ENCODE results near the gene KCND2.
A peak's percentile ranks its signal among the peaks of the same experiment; 100 is the strongest.

Gene KCND2

GRCh38 chr7:120442838-120443237 lies 169.9 kb downstream of the KCND2 start:
- TF ChIP-seq YY1 (IDR thresholded peaks at IDR 0.05; ENCODE audit: insufficient read depth, insufficient read length) (no peak), ZNF274 (IDR thresholded peaks at IDR 0.05; ENCODE audit: low read depth, low read length) (no peak), SUZ12 (IDR thresholded peaks at IDR 0.05; ENCODE audit: extremely low read depth, insufficient read depth, insufficient read length) (no peak)
- no peaks in the 10 kb centered on the region for H3K27me3 ChIP-seq (ENCODE audit: insufficient read depth, insufficient read length)
- H3K4me3 ChIP-seq (ENCODE audit: insufficient read length, low read depth), result no peak overlapping the region
- H3K36me3 ChIP-seq (ENCODE audit: insufficient read depth, insufficient read length, low read length), result no peaks in the 10 kb centered on the region
- H3K9me3 ChIP-seq (ENCODE audit: insufficient read depth, low read length), result no peaks in the 10 kb centered on the region
- DNase-seq (ENCODE audit: low read depth, low spot score), result no peak
- H3K9ac ChIP-seq (ENCODE audit: insufficient read length, low read depth), result no peak overlapping the region
- no peaks in the 10 kb centered on the region for H3K4me1 ChIP-seq (ENCODE audit: insufficient read depth, insufficient read length)

- H3K9me3 ChIP-seq (ENCODE audit: insufficient read depth, low read length), result no peaks in the 10 kb centered on the region
- no peak for DNase-seq (ENCODE audit: low read depth, low spot score)
- no peaks in the 10 kb centered on the region for H3K27me3 ChIP-seq (ENCODE audit: insufficient read depth, insufficient read length)
- H3K36me3 ChIP-seq (ENCODE audit: insufficient read depth, insufficient read length, low read length), result no peaks in the 10 kb centered on the region
- H3K4me1 ChIP-seq (ENCODE audit: insufficient read depth, insufficient read length), result no peaks in the 10 kb centered on the region
- no peak for TF ChIP-seq ZNF274 (IDR thresholded peaks at IDR 0.05; ENCODE audit: low read depth, low read length)
- TF ChIP-seq YY1 (IDR thresholded peaks at IDR 0.05; ENCODE audit: insufficient read depth, insufficient read length), result no peak
- TF ChIP-seq SUZ12 (IDR thresholded peaks at IDR 0.05; ENCODE audit: extremely low read depth, insufficient read depth, insufficient read length), result no peak
- H3K4me3 ChIP-seq (ENCODE audit: insufficient read length, low read depth), result no peak overlapping the region
- H3K9ac ChIP-seq (ENCODE audit: insufficient read length, low read depth), result no peak overlapping the region
Observed at GRCh38 chr7:120444650-120445049, 171.7 kb downstream of the KCND2 start.

- Histone ChIP-seq H3K27me3 (ENCODE audit: insufficient read depth, insufficient read length) (no peaks in the 10 kb centered on the region), H3K4me3 (ENCODE audit: insufficient read length, low read depth) (no peak overlapping the region)
- no peak for DNase-seq (ENCODE audit: low read depth, low spot score)
Observed at GRCh38 chr7:120445276-120445675, 172.3 kb downstream of the KCND2 start.

GRCh38 chr7:120452665-120453064 lies 179.7 kb downstream of the KCND2 start:
- TF ChIP-seq SUZ12 (IDR thresholded peaks at IDR 0.05; ENCODE audit: extremely low read depth, insufficient read depth, insufficient read length) (no peak), YY1 (IDR thresholded peaks at IDR 0.05; ENCODE audit: insufficient read depth, insufficient read length) (no peak)
- Histone ChIP-seq H3K9ac (ENCODE audit: insufficient read length, low read depth) (no peak overlapping the region), H3K9me3 (ENCODE audit: insufficient read depth, low read length) (peaks cover 39% of the 10 kb centered on the region), H3K4me1 (ENCODE audit: insufficient read depth, insufficient read length) (no peaks in the 10 kb centered on the region), H3K4me3 (ENCODE audit: insufficient read length, low read depth) (no peak overlapping the region), H3K36me3 (ENCODE audit: insufficient read depth, insufficient read length, low read length) (no peaks in the 10 kb centered on the region), H3K27me3 (ENCODE audit: insufficient read depth, insufficient read length) (no peaks in the 10 kb centered on the region)
- no peak for DNase-seq (ENCODE audit: low read depth, low spot score)

More at GRCh38 chr7:120445276-120445675, 172.3 kb downstream of the KCND2 start:
- no peaks in the 10 kb centered on the region for H3K4me1 ChIP-seq (ENCODE audit: insufficient read depth, insufficient read length)
- no peaks in the 10 kb centered on the region for H3K9me3 ChIP-seq (ENCODE audit: insufficient read depth, low read length)
- no peaks in the 10 kb centered on the region for H3K36me3 ChIP-seq (ENCODE audit: insufficient read depth, insufficient read length, low read length)
- no peak for TF ChIP-seq ZNF274 (IDR thresholded peaks at IDR 0.05; ENCODE audit: low read depth, low read length)
- H3K9ac ChIP-seq (ENCODE audit: insufficient read length, low read depth), result no peak overlapping the region

GRCh38 chr7:120456699-120457098 lies 183.7 kb downstream of the KCND2 start:
- no peak for TF ChIP-seq SUZ12 (IDR thresholded peaks at IDR 0.05; ENCODE audit: extremely low read depth, insufficient read depth, insufficient read length)
- no peak for TF ChIP-seq ZNF274 (IDR thresholded peaks at IDR 0.05; ENCODE audit: low read depth, low read length)
- no peak for TF ChIP-seq YY1 (IDR thresholded peaks at IDR 0.05; ENCODE audit: insufficient read depth, insufficient read length)
- Histone ChIP-seq H3K27me3 (ENCODE audit: insufficient read depth, insufficient read length) (no peaks in the 10 kb centered on the region), H3K4me3 (ENCODE audit: insufficient read length, low read depth) (no peak overlapping the region), H3K4me1 (ENCODE audit: insufficient read depth, insufficient read length) (no peaks in the 10 kb centered on the region), H3K9ac (ENCODE audit: insufficient read length, low read depth) (no peak overlapping the region), H3K36me3 (ENCODE audit: insufficient read depth, insufficient read length, low read length) (no peaks in the 10 kb centered on the region), H3K9me3 (ENCODE audit: insufficient read depth, low read length) (peaks cover 41% of the 10 kb centered on the region)
- DNase-seq (ENCODE audit: low read depth, low spot score), result no peak

- Histone ChIP-seq H3K9me3 (ENCODE audit: insufficient read depth, low read length) (peaks cover 19% of the 10 kb centered on the region), H3K36me3 (ENCODE audit: insufficient read depth, insufficient read length, low read length) (no peaks in the 10 kb centered on the region), H3K4me3 (ENCODE audit: insufficient read length, low read depth) (no peak overlapping the region), H3K9ac (ENCODE audit: insufficient read length, low read depth) (no peak overlapping the region), H3K4me1 (ENCODE audit: insufficient read depth, insufficient read length) (no peaks in the 10 kb centered on the region), H3K27me3 (ENCODE audit: insufficient read depth, insufficient read length) (no peaks in the 10 kb centered on the region)
- peak; percentile 48 for DNase-seq (ENCODE audit: low read depth, low spot score)
- TF ChIP-seq SUZ12 (IDR thresholded peaks at IDR 0.05; ENCODE audit: extremely low read depth, insufficient read depth, insufficient read length) (no peak), ZNF274 (IDR thresholded peaks at IDR 0.05; ENCODE audit: low read depth, low read length) (no peak), YY1 (IDR thresholded peaks at IDR 0.05; ENCODE audit: insufficient read depth, insufficient read length) (no peak)
Observed at GRCh38 chr7:120460949-120461348, 188.0 kb downstream of the KCND2 start.

GRCh38 chr7:120462991-120463390 lies 190.0 kb downstream of the KCND2 start:
- no peak for DNase-seq (ENCODE audit: low read depth, low spot score)
- Histone ChIP-seq H3K36me3 (ENCODE audit: insufficient read depth, insufficient read length, low read length) (no peaks in the 10 kb centered on the region), H3K9ac (ENCODE audit: insufficient read length, low read depth) (no peak overlapping the region), H3K4me3 (ENCODE audit: insufficient read length, low read depth) (no peak overlapping the region), H3K27me3 (ENCODE audit: insufficient read depth, insufficient read length) (no peaks in the 10 kb centered on the region), H3K9me3 (ENCODE audit: insufficient read depth, low read length) (no peaks in the 10 kb centered on the region), H3K4me1 (ENCODE audit: insufficient read depth, insufficient read length) (no peaks in the 10 kb centered on the region)
- TF ChIP-seq SUZ12 (IDR thresholded peaks at IDR 0.05; ENCODE audit: extremely low read depth, insufficient read depth, insufficient read length) (no peak), ZNF274 (IDR thresholded peaks at IDR 0.05; ENCODE audit: low read depth, low read length) (no peak), YY1 (IDR thresholded peaks at IDR 0.05; ENCODE audit: insufficient read depth, insufficient read length) (no peak)

- Histone ChIP-seq H3K9me3 (ENCODE audit: insufficient read depth, low read length) (no peaks in the 10 kb centered on the region), H3K36me3 (ENCODE audit: insufficient read depth, insufficient read length, low read length) (no peaks in the 10 kb centered on the region)
Observed at GRCh38 chr7:120464104-120464503, 191.1 kb downstream of the KCND2 start.

More at GRCh38 chr7:120464104-120464503, 191.1 kb downstream of the KCND2 start:
- DNase-seq (ENCODE audit: low read depth, low spot score), result no peak
- TF ChIP-seq YY1 (IDR thresholded peaks at IDR 0.05; ENCODE audit: insufficient read depth, insufficient read length), result no peak
- TF ChIP-seq ZNF274 (IDR thresholded peaks at IDR 0.05; ENCODE audit: low read depth, low read length), result no peak
- no peak for TF ChIP-seq SUZ12 (IDR thresholded peaks at IDR 0.05; ENCODE audit: extremely low read depth, insufficient read depth, insufficient read length)
- Histone ChIP-seq H3K27me3 (ENCODE audit: insufficient read depth, insufficient read length) (no peaks in the 10 kb centered on the region), H3K4me3 (ENCODE audit: insufficient read length, low read depth) (no peak overlapping the region), H3K9ac (ENCODE audit: insufficient read length, low read depth) (no peak overlapping the region), H3K4me1 (ENCODE audit: insufficient read depth, insufficient read length) (no peaks in the 10 kb centered on the region)

All from NT2/D1 (cell line).